ENCODE results near the gene AGRN. TPM values are rescaled to one million over a fixed set of nuclear protein-coding genes. Genes with fewer than 3 reads are reported as not detected.

The AGRN gene
- total RNA-seq, 1 experiment from 2014 or later: 184 TPM

DNA sequence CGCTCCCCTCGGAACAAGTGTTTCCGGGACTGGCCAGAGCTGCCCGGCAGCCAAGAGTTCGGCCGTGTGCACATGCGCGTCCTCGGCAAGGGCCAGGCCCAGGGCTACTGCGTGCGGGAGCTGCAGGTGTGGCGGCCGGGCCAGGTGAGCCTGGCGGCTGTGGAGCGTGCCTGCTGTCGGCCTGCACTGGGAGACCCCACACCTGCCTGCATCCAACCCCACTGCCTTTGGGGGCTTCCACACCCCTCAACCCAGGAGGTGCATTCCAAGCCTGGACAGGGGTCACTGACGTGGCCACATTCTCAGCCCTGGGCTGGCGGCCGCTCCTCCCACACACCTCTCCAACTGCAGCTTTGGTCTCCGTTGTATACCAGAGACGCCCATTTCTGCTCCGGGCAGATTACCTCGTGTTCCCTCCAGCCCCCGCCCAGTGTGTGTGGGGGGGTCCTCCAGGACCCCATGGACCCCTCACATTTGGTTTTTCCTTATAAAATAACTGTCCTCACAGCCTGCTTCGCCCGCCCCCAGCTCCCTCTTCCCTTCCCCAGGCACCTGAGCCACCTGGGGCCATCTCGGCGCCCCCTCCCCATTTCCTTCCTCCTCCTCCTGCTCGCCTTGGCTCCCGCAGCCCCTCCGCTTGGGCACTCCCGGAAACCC lies 48.1 kb downstream of the AGRN start:
- no peaks in the 10 kb centered on the region; the same call in 1 of the 2 replicates for H3K4me1 Mint-ChIP-seq
- H3K27ac Mint-ChIP-seq: no peak overlapping the region
- no peaks in the 10 kb centered on the region for H3K9me3 Mint-ChIP-seq
- no peak for ATAC-seq
- peak overlapping the region; percentile 66 for H3K4me3 Mint-ChIP-seq
- no peaks in the 10 kb centered on the region for H3K36me3 Mint-ChIP-seq
- no peak for DNase-seq (ENCODE audit: low spot score)
- TF ChIP-seq MYBL2 (CRISPR knock-in tag; IDR thresholded peaks at IDR 0.05): 0 out of 2 replicates have a peak, but pooled peaks have one; percentile 7
- TF ChIP-seq FOXP1 (CRISPR knock-in tag; IDR thresholded peaks at IDR 0.05; ENCODE audit: borderline replicate concordance): no peak
- CTCF ChIA-PET: interaction anchor here (0.8 to 1.7 kb wide), 7 partner anchors 12 to 224 kb away, joined by 3 to 8 read pairs (median 3); no protein-coding TSS in a partner anchor
- peaks cover 15% of the 10 kb centered on the region for H3K27me3 Mint-ChIP-seq (ENCODE audit: low read depth)
- POLR2A ChIA-PET: interaction anchor here (0.5 kb wide), 1 partner anchor 33 kb away, joined by 3 read pairs; no protein-coding TSS in a partner anchor

DNA sequence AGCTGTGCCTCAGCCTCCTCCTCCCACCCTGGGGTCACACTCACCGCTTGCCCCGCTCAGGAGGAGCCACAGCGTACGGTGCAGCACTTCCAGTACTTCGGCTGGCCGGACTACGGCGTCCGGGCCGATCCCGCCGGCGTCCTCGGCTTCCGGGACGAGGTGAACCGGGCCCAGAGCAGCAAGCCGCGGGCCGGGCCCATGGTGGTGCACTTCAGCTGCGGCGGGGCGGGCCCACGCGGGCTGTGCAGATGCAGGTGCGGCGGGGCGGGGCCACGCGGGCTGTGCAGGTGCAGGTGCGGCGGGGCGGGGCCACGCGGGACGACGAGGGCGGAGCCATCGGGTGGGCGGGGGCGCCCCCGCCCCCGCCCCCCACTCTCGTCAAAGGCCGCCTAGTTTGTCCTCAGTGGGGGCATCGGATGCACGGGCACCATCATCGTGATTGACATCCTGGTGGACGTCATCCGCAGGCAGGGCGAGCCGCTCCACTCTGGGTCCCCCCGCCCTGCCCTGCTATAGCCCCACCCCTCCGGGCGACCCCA lies 48.7 kb downstream of the AGRN start:
- ChIA-PET POLR2A (no interaction called here), CTCF (interaction anchor here (0.9 to 1.7 kb wide), 7 partner anchors 11 to 223 kb away, joined by 3 to 8 read pairs (median 3); no protein-coding TSS in a partner anchor)
- no peak overlapping the region for H3K27ac Mint-ChIP-seq
- DNase-seq (ENCODE audit: low spot score) (peak; percentile 57), ATAC-seq (peak; percentile 19)
- H3K9me3 Mint-ChIP-seq: no peaks in the 10 kb centered on the region
- H3K36me3 Mint-ChIP-seq: no peaks in the 10 kb centered on the region
- no peak for TF ChIP-seq PRDM15 (CRISPR knock-in tag; IDR thresholded peaks at IDR 0.05)
- no peak for TF ChIP-seq ZNF219 (CRISPR knock-in tag; IDR thresholded peaks at IDR 0.05; ENCODE audit: borderline replicate concordance)
- TF ChIP-seq, protein P1, sequence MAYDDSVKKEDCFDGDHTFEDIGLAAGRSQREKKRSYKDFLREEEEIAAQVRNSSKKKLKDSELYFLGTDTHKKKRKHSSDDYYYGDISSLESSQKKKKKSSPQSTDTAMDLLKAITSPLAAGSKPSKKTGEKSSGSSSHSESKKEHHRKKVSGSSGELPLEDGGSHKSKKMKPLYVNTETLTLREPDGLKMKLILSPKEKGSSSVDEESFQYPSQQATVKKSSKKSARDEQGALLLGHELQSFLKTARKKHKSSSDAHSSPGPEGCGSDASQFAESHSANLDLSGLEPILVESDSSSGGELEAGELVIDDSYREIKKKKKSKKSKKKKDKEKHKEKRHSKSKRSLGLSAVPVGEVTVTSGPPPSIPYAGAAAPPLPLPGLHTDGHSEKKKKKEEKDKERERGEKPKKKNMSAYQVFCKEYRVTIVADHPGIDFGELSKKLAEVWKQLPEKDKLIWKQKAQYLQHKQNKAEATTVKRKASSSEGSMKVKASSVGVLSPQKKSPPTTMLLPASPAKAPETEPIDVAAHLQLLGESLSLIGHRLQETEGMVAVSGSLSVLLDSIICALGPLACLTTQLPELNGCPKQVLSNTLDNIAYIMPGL (CRISPR knock-in tag; IDR thresholded peaks at IDR 0.05): 0 out of 2 replicates have a peak, but pooled peaks have one; percentile 20
- peak; percentile 20; the same call in 1 of the 2 replicates for TF ChIP-seq SP1 (CRISPR knock-in tag; conservative IDR thresholded peaks at IDR 0.05)
- no peaks in the 10 kb centered on the region; the same call in 1 of the 2 replicates for H3K4me1 Mint-ChIP-seq
- H3K4me3 Mint-ChIP-seq: peak overlapping the region; percentile 69
- peaks cover 12% of the 10 kb centered on the region for H3K27me3 Mint-ChIP-seq (ENCODE audit: low read depth)

DNA sequence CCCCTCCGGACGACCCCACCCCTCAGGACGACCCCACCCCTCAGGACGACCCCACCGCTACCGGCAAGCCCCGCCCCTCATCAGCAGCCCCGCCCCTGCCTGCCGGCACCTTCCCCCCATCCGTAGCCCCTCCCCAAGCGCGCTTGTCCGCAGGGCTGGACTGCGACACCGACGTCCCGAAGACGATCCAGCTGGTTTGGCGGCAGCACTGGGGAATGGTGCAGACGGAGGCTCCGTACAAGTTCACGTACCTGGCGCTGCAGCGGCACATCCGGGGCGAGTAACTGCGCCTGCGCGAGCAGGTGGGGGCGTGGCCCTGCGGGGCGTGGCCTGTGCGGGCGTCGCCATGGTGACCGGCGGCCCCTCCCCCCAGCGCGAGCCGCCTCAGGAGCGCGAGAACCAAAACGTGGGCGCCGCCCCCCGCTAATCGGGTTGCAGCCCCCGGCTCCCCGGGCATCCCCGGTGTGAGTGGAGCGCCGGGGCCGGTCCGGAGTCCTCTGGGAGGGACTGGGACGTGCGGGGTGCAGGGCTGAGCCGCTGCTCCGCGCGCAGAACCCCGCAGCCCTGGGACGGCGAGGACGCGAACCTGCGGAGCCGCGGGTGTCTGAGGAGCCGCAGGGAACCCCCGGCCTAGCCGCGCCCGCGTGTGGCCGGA lies 49.3 kb downstream of the AGRN start:
- POLR2A ChIA-PET: no interaction called here
- Mint-ChIP-seq H3K36me3 (no peaks in the 10 kb centered on the region), H3K27ac (no peak overlapping the region), H3K4me3 (peak overlapping the region; percentile 69), H3K9me3 (no peaks in the 10 kb centered on the region), H3K4me1 (no peaks in the 10 kb centered on the region; the same call in 1 of the 2 replicates), H3K27me3 (ENCODE audit: low read depth) (peaks cover 12% of the 10 kb centered on the region)
- CTCF ChIA-PET: interaction anchor here (0.8 to 1.7 kb wide), 5 partner anchors 10 to 85 kb away, joined by 3 to 5 read pairs (median 3); no protein-coding TSS in a partner anchor
- ATAC-seq (peak; percentile 58), DNase-seq (ENCODE audit: low spot score) (peak; percentile 90)
- TF ChIP-seq SP1 (CRISPR knock-in tag; conservative IDR thresholded peaks at IDR 0.05) (peak; percentile 84), IRF2 (CRISPR knock-in tag; IDR thresholded peaks at IDR 0.05; ENCODE audit: borderline replicate concordance, low read depth) (no peak), ZNF396 (CRISPR knock-in tag; IDR thresholded peaks at IDR 0.05; ENCODE audit: borderline replicate concordance) (no peak), MAX (CRISPR knock-in tag; IDR thresholded peaks at IDR 0.05) (0 out of 2 replicates have a peak, but pooled peaks have one; percentile 51), ZNF121 (CRISPR knock-in tag; IDR thresholded peaks at IDR 0.05) (no peak), AFF4 (CRISPR knock-in tag; IDR thresholded peaks at IDR 0.05; ENCODE audit: borderline replicate concordance) (no peak), STAT6 (CRISPR knock-in tag; conservative IDR thresholded peaks at IDR 0.05; ENCODE audit: low read depth) (no peak), GRHL2 (CRISPR knock-in tag; IDR thresholded peaks at IDR 0.05; ENCODE audit: insufficient replicate concordance, severe bottlenecking) (no peak), FOXJ3 (CRISPR knock-in tag; IDR thresholded peaks at IDR 0.05; ENCODE audit: borderline replicate concordance) (no peak), ZNF317 (CRISPR knock-in tag; IDR thresholded peaks at IDR 0.05; ENCODE audit: borderline replicate concordance, low read depth) (no peak)

Data from WTC11 (cell line).